Hepatocyte (in vitro differentiated cells): Measurements from ENCODE around the gene SMARCC2. TPM values are rescaled to one million over a fixed set of nuclear protein-coding genes. Genes with fewer than 3 reads are reported as not detected.

Source experiments
- DNase-seq: peaks from one replicate; pipeline ENCODE4 v3.0.0-alpha.2; 2016; ENCODE audit warnings: low spot score
- H2AFZ ChIP-seq: fragments of 200-600 bp; sonication (generic); 2 replicates; pipeline ENCODE4 v1.6.0; 2016; ENCODE audit warnings: antibody characterized with exemption, mild to moderate bottlenecking
- H3K27ac ChIP-seq: fragments of 200-600 bp; sonication (generic); 2 replicates; pipeline ENCODE4 v1.5.1; 2016; ENCODE audit warnings: mild to moderate bottlenecking
- H3K27me3 ChIP-seq: fragments of 200-600 bp; sonication (generic); 2 replicates; pipeline ENCODE4 v1.6.1; 2016
- H3K36me3 ChIP-seq: fragments of 200-600 bp; sonication (generic); replicated peaks from 2 replicates; pipeline ENCODE4 v1.5.1; 2016; ENCODE audit warnings: low read depth; ENCODE audit not compliant: insufficient read depth
- H3K4me1 ChIP-seq: fragments of 200-600 bp; sonication (generic); 2 replicates; pipeline ENCODE4 v1.5.1; 2016; ENCODE audit warnings: mild to moderate bottlenecking, moderate library complexity; ENCODE audit not compliant: insufficient read depth
- H3K4me2 ChIP-seq: fragments of 200-600 bp; sonication (generic); 2 replicates; pipeline ENCODE4 v1.6.0; 2016
- H3K4me3 ChIP-seq: fragments of 200-600 bp; sonication (generic); 2 replicates; pipeline ENCODE4 v1.5.1; 2016; ENCODE audit warnings: mild to moderate bottlenecking
- H3K79me2 ChIP-seq: fragments of 200-600 bp; sonication (generic); 2 replicates; pipeline ENCODE4 v1.6.0; 2017; ENCODE audit warnings: mild to moderate bottlenecking
- H3K9me2 ChIP-seq: fragments of 200-600 bp; sonication (generic); replicated peaks from 2 replicates; pipeline ENCODE4 v1.6.0; 2017; ENCODE audit warnings: mild to moderate bottlenecking; ENCODE audit not compliant: insufficient read depth
- H3K9me3 ChIP-seq: fragments of 200-600 bp; sonication (generic); 2 replicates; pipeline ENCODE4 v1.5.1; 2016; ENCODE audit warnings: low read depth, mild to moderate bottlenecking
- H4K20me1 ChIP-seq: fragments of 200-600 bp; sonication (generic); 2 replicates; pipeline ENCODE4 v1.6.0; 2016; ENCODE audit warnings: mild to moderate bottlenecking; ENCODE audit not compliant: insufficient read depth, poor library complexity, severe bottlenecking
- EZH2 ChIP-seq: fragments of 200-600 bp; sonication (generic); IDR thresholded peaks from 2 replicates; pipeline ENCODE4 v1.6.1; 2016; ENCODE audit warnings: antibody characterized with exemption, mild to moderate bottlenecking, borderline replicate concordance
- EZH2phosphoT487 ChIP-seq: fragments of 200-600 bp; sonication (generic); IDR thresholded peaks from one replicate; pipeline ENCODE4 v1.6.1; 2018; ENCODE audit warnings: antibody characterized with exemption, mild to moderate bottlenecking, low read depth, moderate library complexity; ENCODE audit not compliant: unreplicated experiment, severe bottlenecking
- WGBS: methylation state at CpG from one replicate; pipeline ENCODE4 v1.1.6; 2016; ENCODE audit warnings: low lambda C conversion rate; ENCODE audit errors: missing lambda C conversion rate; 5-methylcytosine and 5-hydroxymethylcytosine counted together
- polyA plus RNA-seq: library from polyadenylated mRNA; unstranded; fragments of >200 nt; fragmentation: Nextera tagmentation; extraction: Ambion mirVana; gene quantifications from 2 replicates; pipeline ENCODE4 v1.2.1, GENCODE V29; 2016
- total RNA-seq: library from RNA; depleted of rRNA; stranded (reverse); fragments of >200 nt; gene quantifications from 2 replicates; pipeline ENCODE4 v1.2.3, GENCODE V29; 2014
- TF ChIP-seq, protein P1 (sequence below): fragments of 200-600 bp; sonication (generic); IDR thresholded peaks from 2 replicates; pipeline ENCODE4 v1.5.1; 2016; ENCODE audit warnings: antibody characterized with exemption, mild to moderate bottlenecking; ENCODE audit not compliant: poor library complexity

Gene SMARCC2
- total and polyA plus RNA-seq, 2 experiments from 2014 or later: 34.8 to 68.6 TPM

DNA sequence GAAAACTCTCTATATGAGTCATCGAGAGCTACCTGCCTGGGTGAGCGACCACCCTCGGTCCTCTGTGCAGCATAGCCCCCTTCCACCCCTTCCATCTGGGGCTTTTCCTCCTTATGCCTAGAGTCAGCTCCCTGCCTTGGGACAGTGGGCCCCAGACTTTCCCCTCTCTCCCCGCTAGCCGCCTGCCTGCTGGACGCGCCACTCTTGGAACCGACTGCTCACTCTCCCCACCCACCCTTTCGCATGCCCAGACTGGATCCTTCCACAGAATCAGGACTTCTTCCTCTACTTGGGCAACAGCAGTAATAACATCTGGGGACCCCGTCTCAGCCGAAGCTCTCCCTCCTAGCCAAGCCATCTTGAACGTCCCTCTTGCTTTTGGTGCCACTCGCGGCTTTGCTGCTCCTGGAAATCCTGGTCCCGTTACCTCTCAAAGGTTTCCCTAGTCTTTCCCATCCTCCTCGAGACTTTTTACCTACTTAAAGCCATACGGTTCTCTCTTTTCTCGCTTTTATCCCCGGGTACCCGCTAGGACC, 60.5 kb downstream of the SMARCC2 start:
- TF ChIP-seq EZH2: no peak
- TF ChIP-seq EZH2phosphoT487: no peak
- TF ChIP-seq, protein P1, sequence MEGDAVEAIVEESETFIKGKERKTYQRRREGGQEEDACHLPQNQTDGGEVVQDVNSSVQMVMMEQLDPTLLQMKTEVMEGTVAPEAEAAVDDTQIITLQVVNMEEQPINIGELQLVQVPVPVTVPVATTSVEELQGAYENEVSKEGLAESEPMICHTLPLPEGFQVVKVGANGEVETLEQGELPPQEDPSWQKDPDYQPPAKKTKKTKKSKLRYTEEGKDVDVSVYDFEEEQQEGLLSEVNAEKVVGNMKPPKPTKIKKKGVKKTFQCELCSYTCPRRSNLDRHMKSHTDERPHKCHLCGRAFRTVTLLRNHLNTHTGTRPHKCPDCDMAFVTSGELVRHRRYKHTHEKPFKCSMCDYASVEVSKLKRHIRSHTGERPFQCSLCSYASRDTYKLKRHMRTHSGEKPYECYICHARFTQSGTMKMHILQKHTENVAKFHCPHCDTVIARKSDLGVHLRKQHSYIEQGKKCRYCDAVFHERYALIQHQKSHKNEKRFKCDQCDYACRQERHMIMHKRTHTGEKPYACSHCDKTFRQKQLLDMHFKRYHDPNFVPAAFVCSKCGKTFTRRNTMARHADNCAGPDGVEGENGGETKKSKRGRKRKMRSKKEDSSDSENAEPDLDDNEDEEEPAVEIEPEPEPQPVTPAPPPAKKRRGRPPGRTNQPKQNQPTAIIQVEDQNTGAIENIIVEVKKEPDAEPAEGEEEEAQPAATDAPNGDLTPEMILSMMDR: no peak
- Histone ChIP-seq H4K20me1 (peaks cover 4% of the 10 kb centered on the region), H3K79me2 (peaks cover 19% of the 10 kb centered on the region), H2AFZ (peak overlapping the region; percentile 22), H3K27ac (peak overlapping the region; percentile 75), H3K27me3 (no peaks in the 10 kb centered on the region), H3K4me2 (peak overlapping the region; percentile 89), H3K9me2 (no peaks in the 10 kb centered on the region), H3K9me3 (no peaks in the 10 kb centered on the region), H3K4me1 (peaks cover 11% of the 10 kb centered on the region), H3K36me3 (no peaks in the 10 kb centered on the region), H3K4me3 (peak overlapping the region; percentile 38)
- 1% methylated on average over 20 of the region's 20 CpGs for WGBS
- DNase-seq: peak; percentile 59

DNA sequence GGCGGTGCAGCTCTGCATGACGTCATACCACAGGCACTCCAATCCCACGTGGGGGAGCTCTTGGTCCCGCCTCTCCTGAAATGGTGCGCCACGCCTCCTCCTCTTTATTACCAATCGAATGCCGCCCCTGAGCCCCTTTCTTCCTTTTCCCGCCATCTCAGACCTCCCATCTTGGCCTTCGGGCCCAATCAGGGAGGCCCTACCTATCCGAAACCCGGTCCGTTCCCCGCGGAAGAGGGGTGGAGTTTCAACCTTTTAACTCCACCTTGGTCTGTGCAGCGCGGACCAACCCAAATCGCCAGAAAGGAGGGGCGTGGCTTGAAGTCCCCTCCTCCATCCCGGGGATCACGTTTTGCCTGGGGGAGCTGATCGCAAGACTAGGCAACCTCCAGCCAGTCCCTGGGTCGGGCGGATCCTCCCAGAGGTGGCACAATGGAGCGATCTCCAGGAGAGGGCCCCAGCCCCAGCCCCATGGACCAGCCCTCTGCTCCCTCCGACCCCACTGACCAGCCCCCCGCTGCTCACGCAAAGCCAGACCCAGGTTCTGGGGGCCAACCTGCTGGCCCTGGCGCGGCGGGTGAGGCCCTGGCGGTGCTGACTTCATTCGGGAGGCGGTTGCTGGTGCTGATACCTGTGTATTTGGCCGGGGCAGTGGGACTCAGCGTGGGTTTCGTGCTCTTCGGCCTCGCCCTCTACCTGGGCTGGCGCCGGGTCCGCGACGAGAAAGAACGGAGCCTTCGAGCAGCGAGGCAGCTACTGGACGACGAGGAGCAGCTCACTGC, 61.2 kb downstream of the SMARCC2 start, which contains the start of gene ESYT1:
Gene ESYT1 (plus strand): TSS at position 380 of the 782 bp plus-strand sequence. CDS start 53 bp downstream, at position 433.
- H3K9me3 ChIP-seq: no peaks in the 10 kb centered on the region
- H3K27me3 ChIP-seq: no peaks in the 10 kb centered on the region
- H4K20me1 ChIP-seq: peaks cover 4% of the 10 kb centered on the region
- peak within 1 kb of the TSS; percentile 38 for H3K4me3 ChIP-seq
- H3K4me1 ChIP-seq: peaks cover 11% of the 10 kb centered on the region
- peak within 1 kb of the TSS; percentile 78 for H3K27ac ChIP-seq
- no peaks in the 10 kb centered on the region for H3K9me2 ChIP-seq
- H2AFZ ChIP-seq: peak within 1 kb of the TSS; percentile 22
- H3K36me3 ChIP-seq: no peaks in the 10 kb centered on the region
- TF ChIP-seq, protein P1: no peak
- TF ChIP-seq EZH2phosphoT487 (no peak), EZH2 (no peak)
- DNase-seq: peak; percentile 99
- under 1% methylated on average over 44 of the region's 49 CpGs for WGBS
- peaks cover 19% of the 10 kb centered on the region for H3K79me2 ChIP-seq
- peak within 1 kb of the TSS; percentile 89 for H3K4me2 ChIP-seq

DNA sequence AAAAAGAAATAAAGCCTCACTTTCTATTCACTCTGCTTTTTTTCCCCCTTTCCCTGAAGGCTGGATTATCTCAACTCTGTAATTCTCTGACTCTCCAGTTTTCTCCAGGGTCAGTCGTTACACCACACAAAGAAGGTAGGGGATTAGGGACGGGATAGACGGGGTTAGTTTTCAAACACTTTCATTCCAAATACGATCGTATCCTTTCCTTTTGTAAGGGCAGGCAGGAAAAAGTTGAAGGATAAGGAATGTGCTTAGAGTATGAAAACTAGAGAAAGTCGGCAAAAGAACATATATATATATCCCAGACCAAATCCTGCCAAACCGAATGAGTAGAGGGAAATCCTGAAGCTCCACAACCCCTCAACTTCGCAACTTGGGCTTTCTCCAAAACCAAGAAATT, 61.8 kb downstream of the SMARCC2 start:
- H3K79me2 ChIP-seq: peaks cover 19% of the 10 kb centered on the region
- H3K27me3 ChIP-seq: no peaks in the 10 kb centered on the region
- H3K4me3 ChIP-seq: peak overlapping the region; percentile 15
- H3K9me3 ChIP-seq: no peaks in the 10 kb centered on the region
- peak overlapping the region; percentile 5 for H2AFZ ChIP-seq
- H3K36me3 ChIP-seq: no peaks in the 10 kb centered on the region
- H3K4me1 ChIP-seq: peaks cover 11% of the 10 kb centered on the region
- peaks cover 4% of the 10 kb centered on the region for H4K20me1 ChIP-seq
- TF ChIP-seq EZH2 (no peak), EZH2phosphoT487 (no peak)
- TF ChIP-seq, protein P1: no peak
- no peak for DNase-seq
- no peaks in the 10 kb centered on the region for H3K9me2 ChIP-seq
- peak overlapping the region; percentile 73 for H3K4me2 ChIP-seq
- 2% methylated on average over 8 of the region's 8 CpGs for WGBS
- H3K27ac ChIP-seq: peak overlapping the region; percentile 78
